ENCODE results near the gene PPP1R10.

DNA sequence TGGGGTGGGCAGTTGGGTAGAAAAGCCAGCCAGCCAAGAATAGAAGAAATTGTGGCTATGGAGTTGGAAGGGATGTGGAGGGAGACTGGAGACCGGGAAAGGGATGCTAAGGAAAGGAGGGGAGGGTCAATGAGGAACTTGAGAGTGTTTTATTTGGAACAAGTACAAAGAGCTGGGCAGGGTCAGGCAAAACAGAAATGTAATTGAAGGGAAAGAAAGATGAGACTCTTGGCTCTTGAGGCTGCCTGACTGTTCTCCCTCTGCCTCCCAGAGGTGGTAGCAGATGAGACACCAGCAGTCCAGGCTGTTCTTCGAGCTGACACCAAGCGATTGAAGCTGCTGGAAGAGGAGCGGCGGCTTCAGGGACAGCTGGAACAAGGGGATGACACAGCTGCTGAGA lies 33.1 kb downstream of the PPP1R10 start:
- TF ChIP-seq, protein P1, sequence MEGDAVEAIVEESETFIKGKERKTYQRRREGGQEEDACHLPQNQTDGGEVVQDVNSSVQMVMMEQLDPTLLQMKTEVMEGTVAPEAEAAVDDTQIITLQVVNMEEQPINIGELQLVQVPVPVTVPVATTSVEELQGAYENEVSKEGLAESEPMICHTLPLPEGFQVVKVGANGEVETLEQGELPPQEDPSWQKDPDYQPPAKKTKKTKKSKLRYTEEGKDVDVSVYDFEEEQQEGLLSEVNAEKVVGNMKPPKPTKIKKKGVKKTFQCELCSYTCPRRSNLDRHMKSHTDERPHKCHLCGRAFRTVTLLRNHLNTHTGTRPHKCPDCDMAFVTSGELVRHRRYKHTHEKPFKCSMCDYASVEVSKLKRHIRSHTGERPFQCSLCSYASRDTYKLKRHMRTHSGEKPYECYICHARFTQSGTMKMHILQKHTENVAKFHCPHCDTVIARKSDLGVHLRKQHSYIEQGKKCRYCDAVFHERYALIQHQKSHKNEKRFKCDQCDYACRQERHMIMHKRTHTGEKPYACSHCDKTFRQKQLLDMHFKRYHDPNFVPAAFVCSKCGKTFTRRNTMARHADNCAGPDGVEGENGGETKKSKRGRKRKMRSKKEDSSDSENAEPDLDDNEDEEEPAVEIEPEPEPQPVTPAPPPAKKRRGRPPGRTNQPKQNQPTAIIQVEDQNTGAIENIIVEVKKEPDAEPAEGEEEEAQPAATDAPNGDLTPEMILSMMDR (IDR thresholded peaks at IDR 0.05), result no peak
- no peak for TF ChIP-seq POLR2A (IDR thresholded peaks at IDR 0.05)
